AG04449 (cell line): ENCODE measurements around the gene RING1.

Experiments
- CTCF ChIA-PET: fragments of 350-600 bp; formaldehyde crosslinking; extraction: SDS; loops from one replicate; lab custom pipeline; 2021; ENCODE audit warnings: antibody characterized with exemption; lab: Yijun Ruan, JAX
- POLR2A ChIA-PET: fragments of 400-600, 350-600 bp; formaldehyde crosslinking; extraction: SDS; loops from one replicate; lab custom pipeline; 2020; ENCODE audit warnings: antibody characterized with exemption, inconsistent platforms; lab: Yijun Ruan, JAX
- DNase-seq: peaks from one replicate; pipeline ENCODE4 v3.0.0-alpha.2; 2010; ENCODE audit warnings: low read depth, low spot score
- H3K4me3 ChIP-seq: 2 replicates; pipeline ENCODE4 v1.5.1; 2011; ENCODE audit warnings: low read depth, mild to moderate bottlenecking, control low read depth, low read length
- TF ChIP-seq, protein P1 (sequence below): IDR thresholded peaks from one replicate; pipeline ENCODE4 v1.5.1; 2011; ENCODE audit warnings: mild to moderate bottlenecking, moderate library complexity, low read length, control low read depth, inconsistent platforms; ENCODE audit not compliant: insufficient read depth; ENCODE audit errors: missing control alignments

RING1 gene

DNA sequence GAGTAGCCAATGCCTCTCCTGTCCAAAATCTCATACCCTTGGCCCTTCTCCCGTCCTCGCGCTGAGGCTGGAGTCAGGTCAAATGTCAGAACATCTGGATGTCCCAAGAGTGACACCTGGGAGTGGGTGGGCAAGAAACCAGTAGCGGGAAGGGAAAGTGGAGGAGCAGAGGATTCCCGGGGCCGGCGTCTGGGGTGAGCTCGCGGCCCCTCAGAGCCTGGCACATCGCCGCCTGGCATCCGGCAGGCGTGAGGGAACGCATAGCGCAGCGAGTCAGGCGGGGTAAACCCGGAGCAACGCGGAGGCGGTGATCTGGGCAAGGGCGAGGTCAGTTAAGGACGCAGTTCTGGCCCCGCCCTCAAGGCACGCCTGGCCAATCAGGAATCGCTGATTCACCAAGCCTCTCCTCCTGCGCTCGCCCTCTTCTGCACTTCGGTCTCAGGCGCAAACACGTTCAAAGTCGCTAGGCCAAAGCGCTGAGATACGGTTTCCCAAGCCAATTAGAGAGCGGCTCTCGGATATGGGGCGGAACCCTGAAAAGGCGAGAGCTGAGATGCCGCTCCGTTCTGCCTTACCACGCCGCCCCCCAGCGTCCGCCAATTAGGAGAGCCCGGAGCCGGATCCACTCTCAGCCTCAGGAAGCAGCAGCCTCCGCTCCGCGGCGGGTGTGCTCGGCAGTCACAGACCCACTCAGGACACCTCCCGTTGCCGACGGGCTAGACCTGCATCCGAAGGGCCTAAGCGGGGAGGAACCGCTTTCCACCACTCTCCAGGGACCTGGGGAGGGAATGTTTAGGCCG, 40.8 kb downstream of the RING1 start:
- ChIA-PET POLR2A (interaction anchor here (1.0 to 6.2 kb wide), 10 partner anchors 11 to 278 kb away, joined by 4 to 70 read pairs (median 11); partner anchors contain the start of genes B3GALT4, HSD17B8, RING1 and RPS18), CTCF (interaction anchor here (0.7 to 5.9 kb wide), 59 partner anchors 10 to 388 kb away, joined by 3 to 96 read pairs (median 5); partner anchors contain the start of genes B3GALT4, HSD17B8, ITPR3 and RING1)
- peak overlapping the region; percentile 81 for H3K4me3 ChIP-seq
- DNase-seq: peak; percentile 95
- TF ChIP-seq, protein P1, sequence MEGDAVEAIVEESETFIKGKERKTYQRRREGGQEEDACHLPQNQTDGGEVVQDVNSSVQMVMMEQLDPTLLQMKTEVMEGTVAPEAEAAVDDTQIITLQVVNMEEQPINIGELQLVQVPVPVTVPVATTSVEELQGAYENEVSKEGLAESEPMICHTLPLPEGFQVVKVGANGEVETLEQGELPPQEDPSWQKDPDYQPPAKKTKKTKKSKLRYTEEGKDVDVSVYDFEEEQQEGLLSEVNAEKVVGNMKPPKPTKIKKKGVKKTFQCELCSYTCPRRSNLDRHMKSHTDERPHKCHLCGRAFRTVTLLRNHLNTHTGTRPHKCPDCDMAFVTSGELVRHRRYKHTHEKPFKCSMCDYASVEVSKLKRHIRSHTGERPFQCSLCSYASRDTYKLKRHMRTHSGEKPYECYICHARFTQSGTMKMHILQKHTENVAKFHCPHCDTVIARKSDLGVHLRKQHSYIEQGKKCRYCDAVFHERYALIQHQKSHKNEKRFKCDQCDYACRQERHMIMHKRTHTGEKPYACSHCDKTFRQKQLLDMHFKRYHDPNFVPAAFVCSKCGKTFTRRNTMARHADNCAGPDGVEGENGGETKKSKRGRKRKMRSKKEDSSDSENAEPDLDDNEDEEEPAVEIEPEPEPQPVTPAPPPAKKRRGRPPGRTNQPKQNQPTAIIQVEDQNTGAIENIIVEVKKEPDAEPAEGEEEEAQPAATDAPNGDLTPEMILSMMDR: peak; percentile 29

DNA sequence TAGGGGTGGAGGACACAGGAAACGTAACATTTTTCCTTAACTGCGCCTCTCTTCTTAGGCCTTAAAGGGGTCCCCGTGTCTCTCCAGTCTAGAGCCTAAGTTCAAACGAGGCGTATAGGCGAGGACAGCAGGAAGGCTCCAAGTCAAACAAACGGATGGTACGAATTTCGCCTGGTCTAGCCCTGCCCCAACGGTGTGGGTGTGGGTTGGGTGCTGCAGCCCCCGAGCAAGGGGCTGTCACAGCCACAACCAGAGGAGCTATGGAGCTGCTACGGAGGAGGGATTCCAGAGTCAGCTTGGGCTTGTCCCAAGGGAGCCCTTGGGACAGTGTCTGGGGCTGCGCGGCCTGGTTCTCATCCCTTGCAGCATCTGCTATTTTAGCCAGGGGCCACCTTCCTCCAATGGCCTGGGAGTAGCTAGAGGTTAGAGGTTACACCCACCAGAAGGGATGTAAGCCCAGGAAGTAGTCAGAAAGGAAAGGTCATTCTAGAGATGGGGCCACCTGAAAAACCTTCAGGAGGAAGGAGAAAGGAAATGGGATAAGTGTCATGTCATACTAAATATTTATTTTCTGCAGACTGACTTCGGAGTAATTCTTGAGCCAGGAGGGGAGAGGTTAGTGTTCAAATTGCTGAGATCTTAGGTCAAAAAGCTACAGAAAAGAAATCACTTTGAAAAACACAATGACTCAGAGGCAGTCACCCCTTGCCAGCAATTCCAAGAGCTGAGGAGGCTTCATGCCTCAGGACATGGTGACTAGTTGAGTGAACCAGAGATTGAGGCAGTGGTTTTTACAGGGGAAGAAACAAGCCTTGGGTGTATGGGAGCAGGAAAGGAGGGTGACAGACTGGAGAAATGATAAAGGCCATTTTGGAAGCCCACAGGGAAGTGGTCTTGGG, 41.7 kb downstream of the RING1 start:
- peak overlapping the region; percentile 81 for H3K4me3 ChIP-seq
- peak; percentile 58 for DNase-seq
- ChIA-PET POLR2A (interaction anchor here (1.0 to 6.2 kb wide), 9 partner anchors 10 to 278 kb away, joined by 4 to 70 read pairs (median 11); partner anchors contain the start of genes B3GALT4, HSD17B8, RING1 and RPS18), CTCF (interaction anchor here (0.6 to 5.9 kb wide), 16 partner anchors 9 to 365 kb away, joined by 3 to 91 read pairs (median 6); partner anchors contain the start of genes RING1, RPS18 and VPS52)
- TF ChIP-seq, protein P1: no peak

DNA sequence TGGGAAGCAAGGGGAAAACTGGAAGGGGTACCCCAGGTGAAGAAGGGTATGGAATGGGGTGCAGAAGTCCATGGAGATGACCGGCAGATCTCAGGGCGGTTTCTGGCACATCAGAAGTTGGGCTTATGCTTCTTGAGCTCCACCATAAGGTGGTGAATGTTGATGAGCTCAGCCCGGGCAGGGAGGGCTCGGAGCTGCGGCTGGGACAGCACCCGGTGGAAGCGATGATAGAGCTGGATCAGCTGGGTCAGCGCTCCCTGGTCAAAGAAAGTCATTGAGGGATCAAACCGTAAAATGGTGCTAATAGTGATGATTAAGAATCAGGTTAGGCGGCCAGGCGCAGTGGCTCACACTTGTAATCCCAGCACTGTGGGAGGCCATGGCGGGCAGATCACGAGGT, 42.4 kb downstream of the RING1 start:
- ChIA-PET CTCF (interaction anchor here (0.6 to 5.3 kb wide), 7 partner anchors 11 to 366 kb away, joined by 3 to 36 read pairs (median 12); partner anchors contain the start of genes RING1, RPS18 and VPS52), POLR2A (interaction anchor here (0.6 to 6.2 kb wide), 8 partner anchors 10 to 296 kb away, joined by 3 to 70 read pairs (median 14); partner anchors contain the start of genes B3GALT4, PFDN6, RING1 and RPS18)
- no peak for DNase-seq
- TF ChIP-seq, protein P1: no peak
- no peak overlapping the region; the same call in 1 of the 2 replicates for H3K4me3 ChIP-seq

DNA sequence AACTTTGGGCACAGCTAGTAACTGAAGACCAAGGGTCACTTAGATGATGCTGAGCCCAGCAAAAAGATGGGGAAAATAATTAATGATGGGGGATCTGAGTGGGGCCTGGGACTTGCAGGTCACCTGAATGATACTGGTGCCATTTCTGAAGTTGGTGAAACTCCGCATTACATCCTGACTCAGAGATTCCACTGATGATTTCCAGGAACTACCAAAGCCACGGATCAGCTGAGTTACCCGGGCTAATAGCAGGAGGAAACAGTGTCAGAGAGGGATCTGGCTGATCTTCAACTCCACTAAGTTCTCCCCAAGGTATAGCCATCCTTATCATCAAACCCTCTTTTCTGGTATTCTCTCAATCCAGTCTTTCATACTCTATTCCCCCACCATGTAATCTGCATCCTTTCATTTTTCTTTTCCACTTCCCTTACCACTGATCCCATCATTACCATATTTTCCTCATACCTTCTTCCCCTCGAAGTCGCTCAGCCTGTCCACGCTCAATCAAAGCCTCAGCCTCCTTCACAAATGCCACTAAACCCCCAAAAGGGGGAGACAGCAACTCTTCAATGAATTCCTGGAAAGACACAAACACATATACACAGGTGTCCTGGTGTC, 43.2 kb downstream of the RING1 start:
- ChIA-PET POLR2A (interaction anchor here (0.7 to 6.2 kb wide), 6 partner anchors 9 to 280 kb away, joined by 3 to 70 read pairs (median 12); partner anchors contain the start of genes B3GALT4, PFDN6, RING1 and RPS18), CTCF (interaction anchor here (1.1 to 5.3 kb wide), 7 partner anchors 9 to 103 kb away, joined by 3 to 36 read pairs (median 12); partner anchors contain the start of genes RING1, RPS18 and VPS52)
- TF ChIP-seq, protein P1: no peak
- DNase-seq: no peak
- no peak overlapping the region for H3K4me3 ChIP-seq

DNA sequence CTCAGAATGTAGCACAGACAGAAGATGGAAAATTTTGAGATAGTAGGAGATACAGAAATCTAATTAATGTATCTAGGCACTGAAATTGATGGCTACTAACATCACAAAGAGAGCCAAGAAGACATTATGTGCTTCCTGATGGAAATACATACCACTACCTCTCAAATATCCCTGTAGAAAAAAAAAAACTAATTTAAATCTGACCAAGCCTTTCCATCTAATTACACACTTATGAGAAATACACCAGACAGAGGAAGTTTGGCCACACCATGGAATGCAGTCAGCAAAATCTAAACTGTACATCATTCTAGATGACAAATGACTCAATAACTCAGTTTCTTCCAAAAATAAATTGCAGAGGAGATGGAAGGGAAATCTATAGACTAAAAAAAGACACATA, 44.5 kb downstream of the RING1 start:
- ChIA-PET CTCF (interaction anchor here (0.6 to 1.3 kb wide), 2 partner anchors 11 to 409 kb away, joined by 3 to 4 read pairs; no protein-coding TSS in a partner anchor), POLR2A (no interaction called here)
- no peak overlapping the region for H3K4me3 ChIP-seq
- TF ChIP-seq, protein P1: no peak
- DNase-seq: no peak
